ENCODE measurements around the gene RNF26. TPM values are rescaled to one million over a fixed set of nuclear protein-coding genes. Genes with fewer than 3 reads are reported as not detected.

Gene RNF26
- total RNA-seq, 1 donor from 2014 or later: 23.2 TPM

GRCh38 chr11:119341222-119342022 is 7.1 kb downstream of the RNF26 start:
- intact Hi-C loops (cut with DNase I): no loop called here
- Histone ChIP-seq H3K36me3 (peaks cover 7% of the 10 kb centered on the region), H3K27me3 (peaks cover 18% of the 10 kb centered on the region), H3K4me3 (peak overlapping the region; percentile 54), H3K27ac (peak overlapping the region; percentile 85), H3K9me3 (no peaks in the 10 kb centered on the region), H3K4me1 (peaks cover 22% of the 10 kb centered on the region)
- no peak for DNase-seq
- TF ChIP-seq, protein P1, sequence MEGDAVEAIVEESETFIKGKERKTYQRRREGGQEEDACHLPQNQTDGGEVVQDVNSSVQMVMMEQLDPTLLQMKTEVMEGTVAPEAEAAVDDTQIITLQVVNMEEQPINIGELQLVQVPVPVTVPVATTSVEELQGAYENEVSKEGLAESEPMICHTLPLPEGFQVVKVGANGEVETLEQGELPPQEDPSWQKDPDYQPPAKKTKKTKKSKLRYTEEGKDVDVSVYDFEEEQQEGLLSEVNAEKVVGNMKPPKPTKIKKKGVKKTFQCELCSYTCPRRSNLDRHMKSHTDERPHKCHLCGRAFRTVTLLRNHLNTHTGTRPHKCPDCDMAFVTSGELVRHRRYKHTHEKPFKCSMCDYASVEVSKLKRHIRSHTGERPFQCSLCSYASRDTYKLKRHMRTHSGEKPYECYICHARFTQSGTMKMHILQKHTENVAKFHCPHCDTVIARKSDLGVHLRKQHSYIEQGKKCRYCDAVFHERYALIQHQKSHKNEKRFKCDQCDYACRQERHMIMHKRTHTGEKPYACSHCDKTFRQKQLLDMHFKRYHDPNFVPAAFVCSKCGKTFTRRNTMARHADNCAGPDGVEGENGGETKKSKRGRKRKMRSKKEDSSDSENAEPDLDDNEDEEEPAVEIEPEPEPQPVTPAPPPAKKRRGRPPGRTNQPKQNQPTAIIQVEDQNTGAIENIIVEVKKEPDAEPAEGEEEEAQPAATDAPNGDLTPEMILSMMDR (IDR thresholded peaks at IDR 0.05): no peak
- no peak for ATAC-seq

GRCh38 chr11:119342023-119342300 is 7.6 kb downstream of the RNF26 start:
- peaks cover 2% of the 10 kb centered on the region for H3K36me3 ChIP-seq
- H3K27ac ChIP-seq: no peak overlapping the region
- peaks cover 22% of the 10 kb centered on the region for H3K4me1 ChIP-seq
- no peaks in the 10 kb centered on the region for H3K9me3 ChIP-seq
- peaks cover 18% of the 10 kb centered on the region for H3K27me3 ChIP-seq
- H3K4me3 ChIP-seq: no peak overlapping the region
- no peak for ATAC-seq
- intact Hi-C loops (cut with DNase I): no loop called here
- TF ChIP-seq, protein P1 (IDR thresholded peaks at IDR 0.05): no peak
- no peak for DNase-seq

DNA sequence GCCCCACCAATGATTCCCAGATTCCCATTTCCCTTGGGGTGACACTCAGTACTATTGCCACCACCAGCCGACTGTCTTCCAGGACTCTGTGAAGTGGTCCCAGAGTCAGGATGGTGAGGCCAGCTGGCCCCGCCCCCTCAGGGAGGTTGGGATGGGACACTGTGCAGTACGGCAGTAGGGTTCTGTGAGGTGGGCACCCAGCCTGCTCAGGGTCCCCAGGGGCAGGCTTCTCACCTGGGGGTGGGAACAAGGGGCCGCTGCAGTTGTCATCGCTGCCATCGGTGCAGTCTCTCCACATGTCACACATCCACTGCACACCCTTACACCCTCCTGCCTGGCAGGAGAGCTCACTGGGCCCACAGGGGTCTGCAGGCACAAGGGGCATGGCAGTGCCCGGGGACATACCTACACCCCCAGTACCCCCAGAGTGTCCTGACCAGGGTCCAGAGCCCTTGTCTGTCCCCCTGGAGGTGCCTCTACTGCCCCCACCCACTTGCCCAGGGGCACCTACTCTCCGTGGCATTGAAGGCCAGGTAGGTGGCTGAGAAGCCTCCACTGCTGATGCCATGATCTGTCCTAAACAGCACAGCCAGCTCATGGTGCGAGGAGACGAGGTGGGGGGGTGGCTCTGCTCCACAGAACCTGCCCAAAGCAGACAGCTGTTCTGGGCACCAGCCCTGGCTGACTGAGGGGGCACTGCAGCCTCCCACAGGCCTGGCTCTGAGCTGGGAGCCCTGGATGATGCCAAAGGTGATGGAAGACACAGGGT is 8.2 kb downstream of the RNF26 start:
- H3K27ac ChIP-seq: no peak overlapping the region
- no peak for ATAC-seq
- intact Hi-C loops (cut with DNase I): no loop called here
- TF ChIP-seq, protein P1 (IDR thresholded peaks at IDR 0.05): no peak
- H3K4me3 ChIP-seq: no peak overlapping the region
- H3K4me1 ChIP-seq: peaks cover 21% of the 10 kb centered on the region
- H3K9me3 ChIP-seq: no peaks in the 10 kb centered on the region
- peaks cover 18% of the 10 kb centered on the region for H3K27me3 ChIP-seq
- DNase-seq: no peak
- H3K36me3 ChIP-seq: no peaks in the 10 kb centered on the region

- DNase-seq (no peak), ATAC-seq (no peak)
- Histone ChIP-seq H3K4me1 (peaks cover 11% of the 10 kb centered on the region), H3K36me3 (no peaks in the 10 kb centered on the region), H3K4me3 (no peak overlapping the region), H3K9me3 (no peaks in the 10 kb centered on the region), H3K27me3 (peaks cover 18% of the 10 kb centered on the region), H3K27ac (no peak overlapping the region)
- intact Hi-C loops (cut with DNase I): no loop called here
- TF ChIP-seq, protein P1 (IDR thresholded peaks at IDR 0.05): no peak
Measured at GRCh38 chr11:119343726-119344125, 9.4 kb downstream of the RNF26 start.

- TF ChIP-seq, protein P1 (IDR thresholded peaks at IDR 0.05): no peak
- H3K27me3 ChIP-seq: peaks cover 13% of the 10 kb centered on the region
- no peaks in the 10 kb centered on the region for H3K9me3 ChIP-seq
- no peaks in the 10 kb centered on the region for H3K36me3 ChIP-seq
- H3K4me1 ChIP-seq: peaks cover 11% of the 10 kb centered on the region
- ATAC-seq (no peak), DNase-seq (no peak)
- no peak overlapping the region for H3K27ac ChIP-seq
- intact Hi-C loops (cut with DNase I): no loop called here
- no peak overlapping the region for H3K4me3 ChIP-seq
Measured at GRCh38 chr11:119344291-119345010, 10.1 kb downstream of the RNF26 start.
